ENCODE results near the gene KPTN. TPM values are rescaled to one million over a fixed set of nuclear protein-coding genes. Genes with fewer than 3 reads are reported as not detected.

KPTN gene
- total RNA-seq, 1 donor from 2014 or later, result 9.3 TPM

DNA sequence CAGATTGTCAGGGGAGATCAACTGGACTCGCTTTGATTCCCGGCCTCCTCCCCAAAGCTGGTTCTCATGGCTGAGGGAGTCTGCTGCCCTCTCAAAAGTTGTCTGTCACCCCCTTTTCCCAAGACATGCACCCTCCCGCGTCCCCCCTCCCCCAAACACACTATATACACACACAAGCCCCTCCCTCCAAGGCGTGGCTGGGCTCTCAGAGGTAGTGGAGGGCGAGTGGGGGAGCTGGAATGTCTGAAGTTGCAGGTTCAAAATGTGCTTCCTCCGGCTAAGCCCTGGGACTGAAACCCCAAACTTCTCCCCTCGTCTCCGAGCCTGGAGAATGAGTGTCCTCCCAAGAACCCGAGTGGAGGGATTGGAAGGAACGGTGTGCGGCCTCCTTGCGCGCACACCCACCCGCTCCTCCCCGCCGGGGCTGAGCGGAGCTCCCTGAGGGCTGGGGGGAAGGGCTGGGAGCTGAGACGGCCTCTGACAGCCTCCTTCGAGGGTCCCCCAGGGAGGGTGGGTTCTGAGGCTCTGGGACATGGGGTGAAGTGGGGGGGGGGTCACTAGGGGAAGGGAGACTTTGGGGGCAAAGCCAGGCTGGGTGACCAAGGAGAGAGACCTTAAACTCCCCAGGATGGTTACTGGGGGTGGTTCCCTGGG is 54.8 kb downstream of the KPTN start:
- H3K4me3 ChIP-seq, result no peak overlapping the region
- ATAC-seq, result no peak
- DNase-seq, result peak; percentile 57
- peaks cover 62% of the 10 kb centered on the region for H3K27me3 ChIP-seq
- H3K9me3 ChIP-seq, result no peaks in the 10 kb centered on the region
- H3K4me1 ChIP-seq, result peaks cover 14% of the 10 kb centered on the region
- intact Hi-C loops (cut with DNase I), result no loop called here
- TF ChIP-seq, protein P1, sequence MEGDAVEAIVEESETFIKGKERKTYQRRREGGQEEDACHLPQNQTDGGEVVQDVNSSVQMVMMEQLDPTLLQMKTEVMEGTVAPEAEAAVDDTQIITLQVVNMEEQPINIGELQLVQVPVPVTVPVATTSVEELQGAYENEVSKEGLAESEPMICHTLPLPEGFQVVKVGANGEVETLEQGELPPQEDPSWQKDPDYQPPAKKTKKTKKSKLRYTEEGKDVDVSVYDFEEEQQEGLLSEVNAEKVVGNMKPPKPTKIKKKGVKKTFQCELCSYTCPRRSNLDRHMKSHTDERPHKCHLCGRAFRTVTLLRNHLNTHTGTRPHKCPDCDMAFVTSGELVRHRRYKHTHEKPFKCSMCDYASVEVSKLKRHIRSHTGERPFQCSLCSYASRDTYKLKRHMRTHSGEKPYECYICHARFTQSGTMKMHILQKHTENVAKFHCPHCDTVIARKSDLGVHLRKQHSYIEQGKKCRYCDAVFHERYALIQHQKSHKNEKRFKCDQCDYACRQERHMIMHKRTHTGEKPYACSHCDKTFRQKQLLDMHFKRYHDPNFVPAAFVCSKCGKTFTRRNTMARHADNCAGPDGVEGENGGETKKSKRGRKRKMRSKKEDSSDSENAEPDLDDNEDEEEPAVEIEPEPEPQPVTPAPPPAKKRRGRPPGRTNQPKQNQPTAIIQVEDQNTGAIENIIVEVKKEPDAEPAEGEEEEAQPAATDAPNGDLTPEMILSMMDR (IDR thresholded peaks at IDR 0.05), result no peak
- H3K27ac ChIP-seq, result no peak overlapping the region
- no peaks in the 10 kb centered on the region for H3K36me3 ChIP-seq

DNA sequence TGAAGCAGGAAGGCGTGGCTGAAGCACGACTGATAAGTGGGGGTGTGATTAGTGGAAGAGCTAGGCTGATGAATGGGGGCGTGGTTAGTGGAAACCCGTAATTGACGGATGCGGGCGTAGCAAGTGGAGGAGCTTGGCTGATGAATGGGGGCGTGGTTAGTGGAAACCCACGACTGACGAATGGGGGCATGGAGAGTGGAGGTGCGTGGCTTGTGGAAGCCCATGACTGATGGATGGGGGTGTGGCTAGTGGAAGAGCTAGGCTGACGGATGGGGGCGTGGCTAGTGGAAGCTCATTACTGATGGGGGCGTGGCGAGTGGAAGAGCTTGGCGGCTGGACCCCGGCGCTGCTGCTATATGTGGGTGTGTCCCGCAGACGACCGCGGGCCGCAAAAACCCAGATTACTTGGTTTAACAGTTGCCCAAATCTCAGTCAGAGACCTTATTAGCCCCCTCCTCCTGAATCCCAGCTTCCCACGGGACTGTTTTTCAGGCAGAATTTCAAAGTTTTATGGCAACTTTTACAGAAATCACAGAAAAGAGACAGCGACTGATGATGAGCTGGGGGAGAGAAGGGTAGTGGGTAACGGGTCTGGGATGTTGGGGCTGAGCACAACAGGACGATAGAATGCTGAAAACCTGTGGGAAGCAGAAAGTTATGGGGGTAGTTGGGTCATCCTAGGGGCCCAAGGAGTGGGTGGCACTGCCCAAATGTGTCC is 55.7 kb downstream of the KPTN start:
- ATAC-seq (peak; percentile 86), DNase-seq (peak; percentile 86)
- Histone ChIP-seq H3K27ac (no peak overlapping the region), H3K4me3 (no peak overlapping the region), H3K9me3 (no peaks in the 10 kb centered on the region), H3K4me1 (peaks cover 14% of the 10 kb centered on the region), H3K36me3 (no peaks in the 10 kb centered on the region), H3K27me3 (peaks cover 59% of the 10 kb centered on the region)
- intact Hi-C loops (cut with DNase I), result no loop called here
- TF ChIP-seq, protein P1 (IDR thresholded peaks at IDR 0.05), result no peak

DNA sequence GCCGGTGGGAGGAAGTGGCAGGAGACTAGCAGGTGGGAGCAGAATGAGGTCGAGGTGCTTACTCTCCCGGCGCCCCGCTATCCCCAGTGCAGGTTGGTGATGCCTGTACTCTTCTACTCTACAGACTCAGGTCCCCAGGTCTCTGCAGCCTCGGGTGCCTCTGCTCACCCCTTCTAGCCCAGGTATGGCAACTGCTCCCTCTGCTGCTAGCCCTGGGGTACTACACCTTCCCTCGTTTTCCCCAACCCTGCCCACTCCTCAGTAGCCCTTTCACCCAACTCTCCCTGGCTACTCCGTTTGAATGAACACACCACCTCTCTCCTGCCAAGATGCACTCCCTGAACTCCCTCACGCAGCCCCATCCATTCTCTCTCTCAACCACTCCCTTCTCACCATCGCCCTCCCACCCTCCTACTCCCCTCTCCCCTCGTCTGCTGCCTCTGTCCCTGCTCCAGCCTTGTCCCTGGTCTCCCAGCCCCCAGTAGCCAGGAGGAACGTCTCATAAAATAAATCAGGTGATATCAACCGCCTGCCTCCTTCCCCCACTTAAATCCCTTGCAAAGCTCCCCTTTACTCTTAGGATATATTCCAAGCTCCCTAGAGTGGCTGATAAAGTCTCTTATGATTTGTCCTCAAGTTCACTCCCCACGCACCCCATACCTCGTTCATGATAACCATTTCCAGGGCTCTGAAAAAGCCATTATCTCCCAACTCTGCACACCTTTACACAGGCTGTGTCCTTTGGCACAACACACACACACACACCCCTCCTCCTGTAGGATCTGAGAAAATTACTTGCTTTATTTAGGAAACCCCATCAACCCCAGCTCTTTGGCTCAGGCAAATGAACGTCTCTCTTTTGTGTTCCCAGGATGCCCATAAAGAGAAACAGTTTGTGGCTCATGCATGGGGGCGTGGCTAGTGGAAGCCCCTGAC is 56.5 kb downstream of the KPTN start:
- TF ChIP-seq, protein P1 (IDR thresholded peaks at IDR 0.05), result peak; percentile 90
- no peak overlapping the region for H3K27ac ChIP-seq
- peaks cover 62% of the 10 kb centered on the region for H3K27me3 ChIP-seq
- peaks cover 14% of the 10 kb centered on the region for H3K4me1 ChIP-seq
- DNase-seq, result peak; percentile 77
- peak; percentile 81 for ATAC-seq
- H3K9me3 ChIP-seq, result no peaks in the 10 kb centered on the region
- H3K4me3 ChIP-seq, result no peak overlapping the region
- H3K36me3 ChIP-seq, result no peaks in the 10 kb centered on the region
- intact Hi-C loops (cut with DNase I), result no loop called here

Other genes with a start within 250 kb of the KPTN start
- 36.1 TPM for gene CCDC9, start 227.7 kb downstream of the KPTN start, total RNA-seq
- gene INAFM1, start 209.3 kb downstream of the KPTN start, total RNA-seq, result 18.2 TPM
- gene C5AR1, start 174.4 kb downstream of the KPTN start, total RNA-seq, result 58.9 TPM
- 3.5 TPM for gene C5AR2, start 152.0 kb downstream of the KPTN start, total RNA-seq
- 15.8 TPM for gene DHX34, start 134.9 kb downstream of the KPTN start, total RNA-seq
- 4.3 TPM for gene MEIS3, start 64.7 kb downstream of the KPTN start, total RNA-seq
- gene SLC8A2, start 12.3 kb downstream of the KPTN start, total RNA-seq, result 0.23 TPM
- 134 TPM for gene NAPA, start 30.8 kb upstream of the KPTN start, total RNA-seq
- gene ZNF541, start 88.9 kb upstream of the KPTN start, total RNA-seq, result 0.26 TPM
- 15.9 TPM for gene BICRA, start 124.9 kb upstream of the KPTN start, total RNA-seq
- gene EHD2, start 229.2 kb upstream of the KPTN start, total RNA-seq, result 210 TPM